T-helper 9 cell (primary cell): Measurements from ENCODE around the gene C4orf50.

Experiments
- DNase-seq: peaks from one replicate; pipeline ENCODE4 v3.0.0-alpha.2; 2020

Gene C4orf50

GRCh38 chr4:5918331-5918985 is 99.8 kb downstream of the C4orf50 start:
- no peak for DNase-seq

- DNase-seq: no peak
These were observed 100.6 kb downstream of the C4orf50 start for GRCh38 chr4:5917672-5918071.

GRCh38 chr4:5916229-5916628 is 102.0 kb downstream of the C4orf50 start:
- DNase-seq: no peak

- no peak for DNase-seq
These were observed 104.8 kb downstream of the C4orf50 start for GRCh38 chr4:5913454-5913853.

- DNase-seq: no peak
These were observed 105.6 kb downstream of the C4orf50 start for GRCh38 chr4:5912614-5913019.

- DNase-seq: no peak
These were observed 109.3 kb downstream of the C4orf50 start for GRCh38 chr4:5908876-5909427.

GRCh38 chr4:5906191-5906590 is 112.0 kb downstream of the C4orf50 start:
- DNase-seq: no peak

GRCh38 chr4:5905714-5906113 is 112.5 kb downstream of the C4orf50 start:
- no peak for DNase-seq

- no peak for DNase-seq
These were observed 117.4 kb downstream of the C4orf50 start for GRCh38 chr4:5900844-5901243.

GRCh38 chr4:5899881-5900280 is 118.3 kb downstream of the C4orf50 start:
- DNase-seq: no peak

- no peak for DNase-seq
These were observed 118.8 kb downstream of the C4orf50 start for GRCh38 chr4:5899396-5899795.

GRCh38 chr4:5897674-5898073 is 120.6 kb downstream of the C4orf50 start:
- no peak for DNase-seq

- DNase-seq: no peak
These were observed 122.9 kb downstream of the C4orf50 start for GRCh38 chr4:5895287-5895686.

- no peak for DNase-seq
These were observed 124.0 kb downstream of the C4orf50 start for GRCh38 chr4:5894266-5894665.

- DNase-seq: no peak
These were observed 124.6 kb downstream of the C4orf50 start for GRCh38 chr4:5893591-5893990.

- DNase-seq: no peak
These were observed 125.1 kb downstream of the C4orf50 start, which contains the start of gene CRMP1 for GRCh38 chr4:5893004-5893580. Gene CRMP1, minus strand, starts transcription at chr4:5893086. Its CDS starts 117 bp downstream, at chr4:5892969.

GRCh38 chr4:5892323-5893003 is 125.8 kb downstream of the C4orf50 start:
- DNase-seq: no peak

- no peak for DNase-seq
These were observed 126.5 kb downstream of the C4orf50 start for GRCh38 chr4:5891563-5892322.

GRCh38 chr4:5890063-5890727 is 128.0 kb downstream of the C4orf50 start:
- DNase-seq: no peak

- DNase-seq: no peak
These were observed 129.1 kb downstream of the C4orf50 start for GRCh38 chr4:5889002-5889696.

- no peak for DNase-seq
These were observed 129.8 kb downstream of the C4orf50 start for GRCh38 chr4:5888222-5889001.
